B cell (primary cell): ENCODE results near the gene HSH2D. TPM values are rescaled to one million over a fixed set of nuclear protein-coding genes. Genes with fewer than 3 reads are reported as not detected.
A peak's percentile ranks its signal among the peaks of the same experiment; 100 is the strongest.

Source experiments
- ATAC-seq: fragments of 200-7000 bp; cut with Tn5 transposase; one replicate; pipeline ENCODE4 v1.10.0; 2021; ENCODE audit warnings: low read depth, mild to moderate bottlenecking, moderate number of reproducible peaks, moderate library complexity
- CTCF ChIA-PET: fragments of 350-600 bp; sonication (Branson Sonifier 250); formaldehyde crosslinking; loops from one replicate; lab custom pipeline; 2021; ENCODE audit warnings: antibody characterized with exemption, inconsistent platforms; lab: Charles Lee
- POLR2A ChIA-PET: fragments of 350-600 bp; sonication (Branson Sonifier 250); formaldehyde crosslinking; loops from one replicate; lab custom pipeline; 2021; ENCODE audit warnings: antibody characterized with exemption; lab: Charles Lee
- DNase-seq: peaks from one replicate; pipeline ENCODE4 v3.0.0; 2013
- H2AFZ ChIP-seq: 2 replicates; pipeline ENCODE4 v1.6.1; 2012; ENCODE audit warnings: mild to moderate bottlenecking, low read depth, low read length; ENCODE audit not compliant: insufficient read depth, poor library complexity, severe bottlenecking
- H3K27ac ChIP-seq, 2 donors: 1 replicate in 1 of 2; 2 replicates in 1 of 2; pipeline ENCODE4 v1.5.1; 2012 to 2013; ENCODE audit warnings: low read length in 2 of 2, mild to moderate bottlenecking in 2 of 2, moderate library complexity in 1 of 2
- H3K27me3 ChIP-seq, 4 experiments: fragments of 200-600 bp in 1 of 4; sonication (generic) in 1 of 4; replicated peaks in 1 of 4; 1 replicate in 2 of 4; 2 replicates in 2 of 4; pipeline versions ENCODE4 v1.6.1 to v1.7.0; 2013 to 2016; ENCODE audit warnings: low read length in 3 of 4, mild to moderate bottlenecking in 2 of 4, mixed read lengths in 1 of 4, moderate library complexity in 1 of 4; ENCODE audit not compliant: insufficient read depth in 4 of 4, control insufficient read depth in 3 of 4; ENCODE audit errors: control extremely low read depth in 1 of 4
- H3K36me3 ChIP-seq, 2 experiments: replicated peaks in 1 of 2; 1 replicate in 1 of 2; 2 replicates in 1 of 2; pipeline versions ENCODE4 v1.6.1 to v1.7.1; 2013; ENCODE audit warnings: low read length in 1 of 2; ENCODE audit not compliant: insufficient read depth in 2 of 2, control insufficient read depth in 1 of 2; ENCODE audit errors: control extremely low read depth in 1 of 2, extremely low read depth in 1 of 2
- H3K4me1 ChIP-seq, 2 donors: fragments of 200-600 bp in 1 of 2; sonication (generic) in 1 of 2; 1 replicate in 1 of 2; 2 replicates in 1 of 2; pipeline versions ENCODE4 v1.5.1 to v1.6.1; 2013 to 2017; ENCODE audit warnings: low read length in 2 of 2; ENCODE audit not compliant: control insufficient read depth in 2 of 2, insufficient read depth in 2 of 2
- H3K4me2 ChIP-seq: replicated peaks from 2 replicates; pipeline ENCODE3; 2012; ENCODE audit warnings: mild to moderate bottlenecking, low read depth, low read length; ENCODE audit not compliant: poor library complexity, severe bottlenecking
- H3K4me3 ChIP-seq, 5 experiments: fragments of 200-600 bp in 1 of 5; sonication (generic) in 1 of 5; 1 replicate in 3 of 5; 2 replicates in 2 of 5; pipeline versions ENCODE4 v1.5.1 to v1.7.0; 2011 to 2016; ENCODE audit warnings: low read length in 4 of 5, mild to moderate bottlenecking in 4 of 5, low read depth in 2 of 5, control low read depth in 1 of 5, moderate library complexity in 1 of 5; ENCODE audit not compliant: insufficient read depth in 1 of 5; ENCODE audit errors: control extremely low read depth in 1 of 5, extremely low read depth in 1 of 5
- H3K79me2 ChIP-seq: fragments of 200-600 bp; sonication (generic); one replicate; pipeline ENCODE4 v1.6.0; 2016; ENCODE audit warnings: low read length; ENCODE audit not compliant: control insufficient read depth, insufficient read depth
- H3K9ac ChIP-seq: fragments of 200-600 bp; sonication (generic); 2 replicates; pipeline ENCODE4 v1.6.1; 2017; ENCODE audit warnings: mild to moderate bottlenecking, low read length, moderate library complexity
- H3K9me3 ChIP-seq, 3 donors: one replicate each; pipeline versions ENCODE4 v1.6.1 to v1.7.1; 2013; ENCODE audit warnings: low read length in 2 of 3; ENCODE audit not compliant: control insufficient read depth in 2 of 3, insufficient read depth in 1 of 3; ENCODE audit errors: control extremely low read depth in 1 of 3
- H4K20me1 ChIP-seq: 2 replicates; pipeline ENCODE4 v1.6.0; 2012; ENCODE audit warnings: mild to moderate bottlenecking, low read length; ENCODE audit not compliant: insufficient read depth, control insufficient read depth, poor library complexity, severe bottlenecking
- H3K27ac Mint-ChIP-seq: one replicate; pipeline ENCODE4 v1.8.0; 2021; ENCODE audit warnings: mixed read lengths
- H3K27me3 Mint-ChIP-seq: one replicate; pipeline ENCODE4 v1.8.0; 2021; ENCODE audit warnings: mixed read lengths
- H3K4me1 Mint-ChIP-seq: one replicate; pipeline ENCODE4 v1.8.0; 2021; ENCODE audit warnings: mixed read lengths
- H3K4me3 Mint-ChIP-seq: one replicate; pipeline ENCODE4 v1.8.0; 2021; ENCODE audit warnings: mixed read lengths
- H3K9me3 Mint-ChIP-seq: one replicate; pipeline ENCODE4 v1.8.0; 2022; ENCODE audit warnings: mixed read lengths; ENCODE audit not compliant: insufficient read depth
- EZH2 ChIP-seq: IDR thresholded peaks from 2 replicates; pipeline ENCODE4 v1.6.1; 2012; ENCODE audit warnings: borderline replicate concordance, low read depth, mild to moderate bottlenecking, moderate library complexity, low read length; ENCODE audit not compliant: insufficient read depth, poor library complexity, severe bottlenecking
- WGBS: methylation state at CpG from one replicate; pipeline ENCODE4 v1.1.5; 2013; ENCODE audit warnings: missing lambda C conversion rate; ENCODE audit not compliant: insufficient coverage; 5-methylcytosine and 5-hydroxymethylcytosine counted together
- intact Hi-C: fragments of 100-400 bp; cut with micrococcal nuclease; formaldehyde crosslinking; loops from one replicate; pipeline ENCODE4 v1.10.0; 2022
- polyA plus RNA-seq: library from polyadenylated mRNA; depleted of rRNA; stranded (reverse); fragments of >200 nt; gene quantifications from 2 replicates; pipeline ENCODE4 v1.2.3, GENCODE V29; 2012
- total RNA-seq, 2 donors: library from RNA; stranded (reverse); fragments of 120-200 nt in 1 of 2; gene quantifications; 1 replicate in 1 of 2; 2 replicates in 1 of 2; pipeline versions ENCODE4 v1.2.3 to v1.2.4, GENCODE V29; 2013 to 2022
- TF ChIP-seq, protein P1 (sequence below): fragments of 200-600 bp; IDR thresholded peaks from one replicate; pipeline ENCODE4 v1.8.0; 2022; ENCODE audit warnings: antibody characterized with exemption, mild to moderate bottlenecking

Gene HSH2D
- total and polyA plus RNA-seq, 2 donors (not counting 1 experiment from before 2014, with no cell fraction given) = 259 to 299 TPM

DNA sequence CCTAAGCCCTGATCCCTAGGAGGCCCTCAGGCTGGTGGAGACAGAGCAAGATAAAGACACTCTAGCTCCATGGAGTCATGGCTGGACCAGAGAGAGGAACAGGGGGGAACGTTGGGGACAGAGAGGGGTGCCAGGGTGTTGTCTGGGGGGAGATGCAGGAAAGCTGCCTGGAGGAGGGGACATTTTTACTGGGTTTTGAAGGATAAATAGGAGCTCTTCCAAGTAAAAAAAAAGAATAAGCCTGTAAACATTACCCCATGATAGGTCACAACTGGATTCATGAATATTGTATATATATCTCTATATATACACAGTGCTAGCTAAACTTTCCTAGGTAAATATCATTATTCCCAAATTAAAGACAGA is 714 bp downstream of the HSH2D start:
- ChIA-PET POLR2A (interaction anchor here (0.6 to 4.8 kb wide), 26 partner anchors 9 to 1880 kb away, joined by 3 to 54 read pairs (median 6); partner anchors contain the start of genes AP1M1, KLF2, RAB8A and TPM4), CTCF (interaction anchor here (0.7 to 8.5 kb wide), 16 partner anchors 9 to 297 kb away, joined by 3 to 63 read pairs (median 5); partner anchors contain the start of gene FAM32A)
- Histone ChIP-seq H2AFZ (no peak overlapping the region), H3K36me3 (peaks cover 0 to 18% of the 10 kb centered on the region in 2 experiments), H3K79me2 (peaks cover 59% of the 10 kb centered on the region), H3K27me3 (no peaks in the 10 kb centered on the region), H4K20me1 (peaks cover 15% of the 10 kb centered on the region), H3K9ac (peak overlapping the region; percentile 86), H3K4me1 (peaks cover 76 to 99% of the 10 kb centered on the region in 2 donors), H3K4me2 (peak overlapping the region; percentile 93), H3K4me3 (peak overlapping the region; percentile 73 to 94 (median 91)), H3K9me3 (peaks cover 0 to 20% (median 0%) of the 10 kb centered on the region in 3 donors), H3K27ac (peak overlapping the region; percentile 95 to 97)
- peak overlapping the region; percentile 100 for H3K27ac Mint-ChIP-seq
- no peak for TF ChIP-seq EZH2
- TF ChIP-seq, protein P1, sequence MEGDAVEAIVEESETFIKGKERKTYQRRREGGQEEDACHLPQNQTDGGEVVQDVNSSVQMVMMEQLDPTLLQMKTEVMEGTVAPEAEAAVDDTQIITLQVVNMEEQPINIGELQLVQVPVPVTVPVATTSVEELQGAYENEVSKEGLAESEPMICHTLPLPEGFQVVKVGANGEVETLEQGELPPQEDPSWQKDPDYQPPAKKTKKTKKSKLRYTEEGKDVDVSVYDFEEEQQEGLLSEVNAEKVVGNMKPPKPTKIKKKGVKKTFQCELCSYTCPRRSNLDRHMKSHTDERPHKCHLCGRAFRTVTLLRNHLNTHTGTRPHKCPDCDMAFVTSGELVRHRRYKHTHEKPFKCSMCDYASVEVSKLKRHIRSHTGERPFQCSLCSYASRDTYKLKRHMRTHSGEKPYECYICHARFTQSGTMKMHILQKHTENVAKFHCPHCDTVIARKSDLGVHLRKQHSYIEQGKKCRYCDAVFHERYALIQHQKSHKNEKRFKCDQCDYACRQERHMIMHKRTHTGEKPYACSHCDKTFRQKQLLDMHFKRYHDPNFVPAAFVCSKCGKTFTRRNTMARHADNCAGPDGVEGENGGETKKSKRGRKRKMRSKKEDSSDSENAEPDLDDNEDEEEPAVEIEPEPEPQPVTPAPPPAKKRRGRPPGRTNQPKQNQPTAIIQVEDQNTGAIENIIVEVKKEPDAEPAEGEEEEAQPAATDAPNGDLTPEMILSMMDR = no peak
- peak overlapping the region; percentile 95 for H3K4me3 Mint-ChIP-seq
- H3K4me1 Mint-ChIP-seq = peaks cover 79% of the 10 kb centered on the region
- intact Hi-C loops = loop anchor here (5.0 kb wide), 3 partner anchors 183 to 443 kb away; no protein-coding TSS in a partner anchor
- H3K9me3 Mint-ChIP-seq = no peaks in the 10 kb centered on the region
- no peak for ATAC-seq
- DNase-seq = peak; percentile 50
- H3K27me3 Mint-ChIP-seq = no peaks in the 10 kb centered on the region
- WGBS = 0% methylated on average over 1 of the region's 1 CpG

DNA sequence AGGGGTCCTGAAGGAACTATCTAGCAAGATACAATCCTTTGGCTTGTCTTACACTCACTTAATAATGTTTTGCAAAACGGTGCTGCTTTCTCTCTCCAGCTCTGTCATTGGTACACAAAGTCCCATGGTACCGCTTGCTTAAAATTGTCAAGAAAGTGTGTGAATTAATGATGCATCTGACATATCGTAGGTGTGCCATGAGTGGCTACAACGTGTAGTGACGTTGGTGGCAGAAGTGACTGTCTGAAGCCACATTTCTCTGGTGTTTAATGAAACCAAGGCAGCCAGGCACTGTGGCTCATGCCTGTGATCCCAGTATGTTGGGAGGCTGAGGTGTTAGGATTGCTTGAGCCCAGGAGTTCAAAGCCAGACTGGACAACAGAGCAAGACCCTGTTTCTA is 2.6 kb downstream of the HSH2D start:
- no peak for DNase-seq
- Histone ChIP-seq H2AFZ (no peak overlapping the region), H3K4me3 (peak overlapping the region; percentile 28 to 94 (median 47)), H3K27me3 (no peaks in the 10 kb centered on the region), H3K4me2 (peak overlapping the region; percentile 93), H3K9me3 (peaks cover 0 to 17% (median 0%) of the 10 kb centered on the region in 3 donors), H4K20me1 (peaks cover 27% of the 10 kb centered on the region), H3K4me1 (peaks cover 78 to 97% of the 10 kb centered on the region in 2 donors), H3K36me3 (peaks cover 0 to 36% of the 10 kb centered on the region in 2 experiments), H3K79me2 (peaks cover 71% of the 10 kb centered on the region), H3K27ac (peak overlapping the region in 1 of 2 donors; percentile 95), H3K9ac (peak overlapping the region; percentile 86)
- intact Hi-C loops = no loop called here
- ChIA-PET CTCF (interaction anchor here (3.9 to 8.5 kb wide), 2 partner anchors 28 to 34 kb away, joined by 26 to 63 read pairs; no protein-coding TSS in a partner anchor), POLR2A (interaction anchor here (0.6 to 1.1 kb wide), 5 partner anchors 9 to 1159 kb away, joined by 3 to 8 read pairs (median 5); no protein-coding TSS in a partner anchor)
- TF ChIP-seq, protein P1 = no peak
- no peak for TF ChIP-seq EZH2
- H3K4me3 Mint-ChIP-seq = peak overlapping the region; percentile 84
- H3K9me3 Mint-ChIP-seq = no peaks in the 10 kb centered on the region
- peak overlapping the region; percentile 87 for H3K27ac Mint-ChIP-seq
- H3K27me3 Mint-ChIP-seq = no peaks in the 10 kb centered on the region
- WGBS = 51% methylated on average over 4 of the region's 5 CpGs
- H3K4me1 Mint-ChIP-seq = peaks cover 73% of the 10 kb centered on the region
- ATAC-seq = no peak
